ENCODE measurements around the gene CREB3L2. TPM values are rescaled to one million over a fixed set of nuclear protein-coding genes. Genes with fewer than 3 reads are reported as not detected.

The CREB3L2 gene
- total and polyA plus RNA-seq, 2 of the 8 experiments (the other 6 are each of a cell fraction or from before 2014, with no cell fraction given): 14.4 to 48.3 TPM

- no peak for TF ChIP-seq CHD7 (IDR thresholded peaks at IDR 0.05; ENCODE audit: insufficient replicate concordance, low read length)
- TF ChIP-seq RXRA (IDR thresholded peaks at IDR 0.05; ENCODE audit: insufficient read depth, low read depth, low read length): no peak
- no peak for TF ChIP-seq PHF8 (conservative IDR thresholded peaks at IDR 0.05; ENCODE audit: low read depth, low read length)
- no peak for TF ChIP-seq CEBPB (IDR thresholded peaks at IDR 0.05; ENCODE audit: low read depth, low read length)
- no peak for TF ChIP-seq RFX5 (IDR thresholded peaks at IDR 0.05; ENCODE audit: borderline replicate concordance, low read depth, low read length)
Measured at GRCh38 chr7:138024343-138024691, 22.4 kb upstream of the CREB3L2 start (continued).
